Measurements from ENCODE around the gene HSPE1.

GRCh38 chr2:197496695-197497094, 3.5 kb upstream of the HSPE1 start:
- TF ChIP-seq CTCF (IDR thresholded peaks at IDR 0.05; ENCODE audit: poor library complexity, severe bottlenecking) (no peak), POLR2AphosphoS5 (IDR thresholded peaks at IDR 0.05) (no peak), MXI1 (conservative IDR thresholded peaks at IDR 0.05; ENCODE audit: poor library complexity, severe bottlenecking) (no peak), EZH2 (IDR thresholded peaks at IDR 0.05; ENCODE audit: borderline replicate concordance, insufficient read depth, low read length, poor library complexity, severe bottlenecking) (no peak), SMC3 (conservative IDR thresholded peaks at IDR 0.05; ENCODE audit: poor library complexity) (no peak), REST (IDR thresholded peaks at IDR 0.05; ENCODE audit: borderline replicate concordance) (no peak), TAF1 (IDR thresholded peaks at IDR 0.05; ENCODE audit: low read depth) (no peak)

Data from neural cell (in vitro differentiated cells).